Vagina (tissue), 2 donors: Measurements from ENCODE around the gene ZNF175.

ENCODE experiments used
- POLR2A ChIP-seq, 2 donors: fragments of 450-650 bp; IDR thresholded peaks; one replicate each; pipeline ENCODE4 v1.6.1; 2017; ENCODE audit warnings: antibody characterized with exemption in 2 of 2, mild to moderate bottlenecking in 2 of 2, moderate library complexity in 2 of 2
- TF ChIP-seq, protein P1 (sequence below), 3 experiments: fragments of 450-650 bp in 2 of 3; fragments of 200-600 bp in 1 of 3; sonication (generic) in 1 of 3; IDR thresholded peaks; one replicate each; pipeline ENCODE4 v1.5.1; 2017 to 2019; ENCODE audit warnings: antibody characterized with exemption in 3 of 3, mild to moderate bottlenecking in 2 of 3, moderate library complexity in 2 of 3

DNA sequence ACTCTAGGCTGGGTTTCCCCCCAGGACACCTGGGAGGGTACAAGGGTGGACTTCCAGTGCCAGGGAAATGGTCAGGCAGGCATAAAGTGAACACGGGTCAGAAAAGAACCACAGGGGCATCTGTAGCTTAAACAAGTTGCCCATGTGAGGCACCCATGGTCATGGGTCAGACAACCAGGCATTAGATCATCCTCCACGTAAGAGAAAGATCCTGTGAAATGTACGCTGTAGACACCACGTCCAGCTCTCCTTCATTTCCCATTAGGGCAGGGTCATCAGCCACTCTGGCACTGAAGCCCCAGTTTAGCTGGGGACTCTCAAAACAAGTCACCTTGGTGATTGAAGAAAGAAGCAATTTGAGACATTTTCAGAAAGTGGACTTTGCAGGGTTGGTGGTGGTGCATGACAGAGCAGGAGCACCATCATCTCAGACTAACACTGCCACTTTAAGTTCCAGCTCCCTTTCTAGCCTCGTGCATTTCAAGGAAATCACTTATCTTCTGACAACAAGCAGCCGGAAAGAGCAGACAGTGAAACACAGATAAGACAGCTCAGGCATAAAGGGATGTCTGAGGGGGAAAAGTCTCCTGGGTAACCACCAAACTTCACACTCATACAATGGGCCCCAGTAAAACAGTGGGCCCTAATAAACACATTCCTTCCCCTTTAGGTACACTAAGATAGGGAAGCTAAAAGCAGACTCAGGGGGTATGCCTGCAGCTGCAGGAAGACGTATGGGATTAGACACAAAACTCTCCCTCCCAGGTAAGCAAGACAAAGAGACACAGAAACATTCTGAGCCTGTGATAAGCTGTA lies 23.5 kb upstream of the ZNF175 start:
- TF ChIP-seq, protein P1, sequence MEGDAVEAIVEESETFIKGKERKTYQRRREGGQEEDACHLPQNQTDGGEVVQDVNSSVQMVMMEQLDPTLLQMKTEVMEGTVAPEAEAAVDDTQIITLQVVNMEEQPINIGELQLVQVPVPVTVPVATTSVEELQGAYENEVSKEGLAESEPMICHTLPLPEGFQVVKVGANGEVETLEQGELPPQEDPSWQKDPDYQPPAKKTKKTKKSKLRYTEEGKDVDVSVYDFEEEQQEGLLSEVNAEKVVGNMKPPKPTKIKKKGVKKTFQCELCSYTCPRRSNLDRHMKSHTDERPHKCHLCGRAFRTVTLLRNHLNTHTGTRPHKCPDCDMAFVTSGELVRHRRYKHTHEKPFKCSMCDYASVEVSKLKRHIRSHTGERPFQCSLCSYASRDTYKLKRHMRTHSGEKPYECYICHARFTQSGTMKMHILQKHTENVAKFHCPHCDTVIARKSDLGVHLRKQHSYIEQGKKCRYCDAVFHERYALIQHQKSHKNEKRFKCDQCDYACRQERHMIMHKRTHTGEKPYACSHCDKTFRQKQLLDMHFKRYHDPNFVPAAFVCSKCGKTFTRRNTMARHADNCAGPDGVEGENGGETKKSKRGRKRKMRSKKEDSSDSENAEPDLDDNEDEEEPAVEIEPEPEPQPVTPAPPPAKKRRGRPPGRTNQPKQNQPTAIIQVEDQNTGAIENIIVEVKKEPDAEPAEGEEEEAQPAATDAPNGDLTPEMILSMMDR (IDR thresholded peaks at IDR 0.05): no peak
- TF ChIP-seq POLR2A (IDR thresholded peaks at IDR 0.05): no peak
